ENCODE data around the gene GMFB. TPM values are rescaled to one million over a fixed set of nuclear protein-coding genes. Genes with fewer than 3 reads are reported as not detected.
"Not testable (repeated sequence)": the region's sequence is repeated elsewhere in the genome, so short reads cannot be mapped to it uniquely, and the experiment has no call there.

Gene GMFB
- total RNA-seq, 4 donors from 2014 or later: 24.1 to 44.3 (median 26.6) TPM

DNA sequence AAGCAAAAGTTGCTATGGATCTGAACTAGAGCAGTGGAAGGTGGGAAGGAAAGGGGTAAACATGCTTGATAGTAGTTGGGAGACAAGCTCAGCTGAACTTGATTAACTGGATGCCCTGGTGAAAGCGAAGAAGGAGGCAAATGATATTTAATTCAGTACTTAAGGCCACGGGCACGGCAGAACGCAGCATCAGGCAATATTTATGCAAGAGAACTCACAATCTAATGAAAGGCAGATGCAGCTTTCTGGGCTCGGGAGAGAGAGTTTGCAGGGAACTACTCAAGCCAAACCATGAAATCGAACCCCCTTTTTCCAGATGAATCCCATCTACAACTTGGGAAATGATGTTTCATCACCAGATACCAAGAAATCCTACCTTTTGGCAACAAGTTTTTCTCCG lies 44.1 kb downstream of the GMFB start:
- Histone ChIP-seq H3K4me1 (peaks cover 46% of the 10 kb centered on the region), H3K27me3 (no peaks in the 10 kb centered on the region), H3K36me3 (no peaks in the 10 kb centered on the region), H3K4me3 (no peak overlapping the region), H3K27ac (no peak overlapping the region), H3K9me3 (no peaks in the 10 kb centered on the region)
- no peak for DNase-seq (ENCODE audit: low spot score in 2 of 2)
- 53% methylated on average over 7 of the region's 7 CpGs for WGBS
- TF ChIP-seq POLR2A (IDR thresholded peaks at IDR 0.05) (no peak), EP300 (IDR thresholded peaks at IDR 0.05) (no peak), POLR2AphosphoS5 (IDR thresholded peaks at IDR 0.05) (no peak)
- TF ChIP-seq, protein P1, sequence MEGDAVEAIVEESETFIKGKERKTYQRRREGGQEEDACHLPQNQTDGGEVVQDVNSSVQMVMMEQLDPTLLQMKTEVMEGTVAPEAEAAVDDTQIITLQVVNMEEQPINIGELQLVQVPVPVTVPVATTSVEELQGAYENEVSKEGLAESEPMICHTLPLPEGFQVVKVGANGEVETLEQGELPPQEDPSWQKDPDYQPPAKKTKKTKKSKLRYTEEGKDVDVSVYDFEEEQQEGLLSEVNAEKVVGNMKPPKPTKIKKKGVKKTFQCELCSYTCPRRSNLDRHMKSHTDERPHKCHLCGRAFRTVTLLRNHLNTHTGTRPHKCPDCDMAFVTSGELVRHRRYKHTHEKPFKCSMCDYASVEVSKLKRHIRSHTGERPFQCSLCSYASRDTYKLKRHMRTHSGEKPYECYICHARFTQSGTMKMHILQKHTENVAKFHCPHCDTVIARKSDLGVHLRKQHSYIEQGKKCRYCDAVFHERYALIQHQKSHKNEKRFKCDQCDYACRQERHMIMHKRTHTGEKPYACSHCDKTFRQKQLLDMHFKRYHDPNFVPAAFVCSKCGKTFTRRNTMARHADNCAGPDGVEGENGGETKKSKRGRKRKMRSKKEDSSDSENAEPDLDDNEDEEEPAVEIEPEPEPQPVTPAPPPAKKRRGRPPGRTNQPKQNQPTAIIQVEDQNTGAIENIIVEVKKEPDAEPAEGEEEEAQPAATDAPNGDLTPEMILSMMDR (IDR thresholded peaks at IDR 0.05): no peak

DNA sequence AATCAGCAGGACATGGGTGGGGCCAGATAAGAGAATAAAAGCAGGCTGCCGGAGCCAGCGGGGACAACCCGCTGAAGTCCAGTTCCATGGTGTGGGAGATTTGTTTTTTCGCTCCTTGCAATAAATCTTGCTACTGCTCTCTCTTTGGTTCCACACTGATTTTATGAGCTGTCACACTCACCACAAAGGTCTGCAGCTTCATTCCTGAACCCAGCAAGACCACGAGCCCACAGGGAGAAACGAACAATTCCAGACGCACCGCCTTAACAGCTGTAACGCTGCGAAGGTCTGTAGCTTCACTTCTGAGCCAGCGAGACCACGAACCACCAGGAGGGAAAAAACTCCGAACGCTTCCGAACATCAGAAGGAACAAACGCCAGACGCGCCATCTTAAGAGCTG lies 44.8 kb downstream of the GMFB start:
- no peak overlapping the region for H3K4me3 ChIP-seq
- no peaks in the 10 kb centered on the region for H3K27me3 ChIP-seq
- no peak overlapping the region for H3K27ac ChIP-seq
- 82% methylated on average over 18 of the region's 18 CpGs for WGBS
- DNase-seq (ENCODE audit: low spot score in 2 of 2): no peak
- TF ChIP-seq POLR2AphosphoS5 (IDR thresholded peaks at IDR 0.05) (no peak), EP300 (IDR thresholded peaks at IDR 0.05) (no peak), POLR2A (IDR thresholded peaks at IDR 0.05) (no peak)
- TF ChIP-seq, protein P1 (IDR thresholded peaks at IDR 0.05): no peak
- no peaks in the 10 kb centered on the region for H3K36me3 ChIP-seq
- H3K9me3 ChIP-seq: no peaks in the 10 kb centered on the region
- H3K4me1 ChIP-seq: peaks cover 47% of the 10 kb centered on the region

DNA sequence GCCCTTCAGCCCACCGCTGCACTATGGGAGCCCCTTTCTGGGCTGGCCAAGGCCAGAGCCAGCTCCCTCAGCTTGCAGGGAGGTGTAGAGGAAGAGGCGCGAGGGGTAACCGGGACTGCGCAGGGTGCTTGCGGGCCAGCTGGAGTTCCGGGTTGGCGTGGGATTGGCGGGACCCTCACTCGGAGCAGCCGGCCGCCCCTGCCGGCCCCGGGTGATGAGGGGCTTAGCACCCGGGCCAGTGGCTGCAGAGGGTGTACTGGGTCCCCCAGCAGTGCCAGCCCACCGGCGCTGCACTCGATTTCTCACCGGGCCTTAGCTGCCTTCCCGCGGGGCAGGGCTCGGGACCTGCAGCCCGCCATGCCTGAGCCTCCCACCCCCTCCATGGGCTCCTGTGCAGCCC lies 45.8 kb downstream of the GMFB start:
- not testable (repeated sequence) for H3K27ac ChIP-seq; H3K27me3 ChIP-seq; DNase-seq (ENCODE audit: low spot score in 2 of 2); H3K36me3 ChIP-seq; H3K9me3 ChIP-seq; H3K4me3 ChIP-seq
- 96% methylated on average over 8 of the region's 23 CpGs for WGBS
- peaks cover 47% of the 10 kb centered on the region for H3K4me1 ChIP-seq

DNA sequence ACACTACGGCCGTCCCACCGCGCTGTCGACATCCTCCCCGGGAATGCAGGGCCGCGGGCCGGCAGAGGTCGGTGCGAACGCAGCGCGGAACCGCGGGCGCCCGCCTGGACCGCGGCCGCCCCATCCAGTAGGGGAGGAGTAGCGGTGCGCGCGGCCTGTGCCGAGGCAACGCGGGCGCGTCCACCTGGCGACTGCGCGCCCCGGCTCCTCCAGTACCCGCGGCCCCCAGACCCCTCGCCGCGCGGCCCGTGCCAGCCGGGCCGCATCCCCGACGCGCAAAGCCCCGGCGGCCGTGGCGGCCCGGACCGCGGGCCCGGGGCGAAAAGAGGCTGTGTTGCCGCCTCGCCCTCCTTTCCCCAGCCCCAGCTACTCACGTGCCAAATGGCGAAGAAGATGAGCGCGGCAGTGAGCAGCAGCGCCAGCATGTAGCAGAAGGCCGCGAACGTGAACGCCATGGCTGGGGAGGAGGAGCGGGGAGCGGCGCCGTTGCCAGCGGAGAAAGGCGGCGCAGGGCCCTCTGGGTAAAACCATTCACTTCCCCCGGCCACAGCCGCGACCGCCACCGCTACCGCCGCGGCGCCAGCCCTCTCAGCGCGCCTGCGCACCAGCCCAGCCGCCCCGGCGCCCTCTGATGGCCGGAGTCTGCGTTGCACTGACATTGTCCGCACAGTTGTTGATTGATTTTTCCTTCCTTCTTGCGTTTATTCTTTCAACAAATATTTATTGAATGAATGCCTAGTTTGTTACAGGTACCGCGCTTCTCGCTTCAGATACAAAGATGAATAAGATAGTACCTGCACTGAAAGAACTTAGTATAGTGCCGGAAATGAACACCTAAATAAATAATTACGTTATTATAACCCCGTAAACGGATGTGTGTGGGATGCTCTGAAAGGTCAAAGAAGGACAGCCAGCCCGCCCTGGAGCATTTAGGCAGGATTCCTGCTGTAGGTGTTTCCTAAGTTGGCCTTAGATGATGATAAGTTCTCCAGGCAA lies 47.6 kb downstream of the GMFB start, which contains the start of gene CNIH1:
TSS of gene CNIH1 (minus strand) at position 502 of the 996 bp plus-strand sequence. CDS start at position 455, 47 bp downstream.
- peaks cover 39% of the 10 kb centered on the region for H3K4me1 ChIP-seq
- no peaks in the 10 kb centered on the region for H3K9me3 ChIP-seq
- TF ChIP-seq, protein P1 (IDR thresholded peaks at IDR 0.05): peak; percentile 90 to 97
- TF ChIP-seq POLR2AphosphoS5 (IDR thresholded peaks at IDR 0.05) (peak in 2 of 3 donors; percentile 37 to 73), POLR2A (IDR thresholded peaks at IDR 0.05) (peak; percentile 11 to 30), EP300 (IDR thresholded peaks at IDR 0.05) (no peak)
- peak; percentile 92 to 94 for DNase-seq (ENCODE audit: low spot score in 2 of 2)
- H3K4me3 ChIP-seq: peak within 1 kb of the TSS; percentile 87
- H3K36me3 ChIP-seq: no peaks in the 10 kb centered on the region
- H3K27ac ChIP-seq: peak within 1 kb of the TSS; percentile 98
- H3K27me3 ChIP-seq: no peaks in the 10 kb centered on the region
- under 1% methylated on average over 78 of the region's 100 CpGs for WGBS

DNA sequence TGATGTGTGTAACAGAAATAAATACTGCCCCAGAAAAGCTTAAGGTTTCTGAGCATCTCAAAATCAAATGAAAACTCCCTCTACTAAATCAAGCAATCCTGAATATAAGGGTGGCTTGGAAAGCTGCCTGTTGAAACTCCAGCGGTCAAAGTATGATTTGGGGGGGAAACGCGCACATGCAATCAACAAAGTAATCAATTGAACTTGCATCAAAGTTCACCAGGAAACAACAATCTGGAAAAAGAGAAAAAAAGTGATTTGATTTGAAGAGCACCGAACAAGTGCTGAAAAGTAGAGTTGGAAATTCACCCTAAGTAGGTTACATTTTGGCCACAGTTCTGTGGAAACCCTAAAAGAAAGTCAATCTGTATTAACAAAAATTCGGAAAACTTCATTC lies 48.3 kb downstream of the GMFB start:
- peaks cover 40% of the 10 kb centered on the region for H3K4me1 ChIP-seq
- peak overlapping the region; percentile 87 for H3K4me3 ChIP-seq
- H3K9me3 ChIP-seq: no peaks in the 10 kb centered on the region
- TF ChIP-seq, protein P1 (IDR thresholded peaks at IDR 0.05): no peak
- no peak for TF ChIP-seq POLR2AphosphoS5 (IDR thresholded peaks at IDR 0.05)
- TF ChIP-seq POLR2A (IDR thresholded peaks at IDR 0.05): no peak
- no peak for TF ChIP-seq EP300 (IDR thresholded peaks at IDR 0.05)
- H3K27me3 ChIP-seq: no peaks in the 10 kb centered on the region
- H3K27ac ChIP-seq: peak overlapping the region; percentile 98
- 0% methylated on average over 5 of the region's 5 CpGs for WGBS
- DNase-seq (ENCODE audit: low spot score in 2 of 2): no peak
- H3K36me3 ChIP-seq: no peaks in the 10 kb centered on the region
